Activated naive CD8-positive, alpha-beta T cell (primary cell): Measurements from ENCODE around the gene PHF8.

Experiments
- H3K27ac Mint-ChIP-seq: one replicate; pipeline ENCODE4 v1.8.0; 2021; ENCODE audit warnings: mixed read lengths
- H3K27me3 Mint-ChIP-seq: one replicate; pipeline ENCODE4 v1.8.0; 2021; ENCODE audit warnings: mixed read lengths
- H3K36me3 Mint-ChIP-seq: one replicate; pipeline ENCODE4 v1.8.0; 2021; ENCODE audit warnings: mixed read lengths
- H3K4me1 Mint-ChIP-seq: one replicate; pipeline ENCODE4 v1.8.0; 2021; ENCODE audit warnings: low read depth, mixed read lengths
- H3K4me3 Mint-ChIP-seq: one replicate; pipeline ENCODE4 v1.8.0; 2021; ENCODE audit warnings: mild to moderate bottlenecking, mixed read lengths
- H3K9me3 Mint-ChIP-seq: one replicate; pipeline ENCODE4 v1.8.0; 2021; ENCODE audit warnings: low read depth, mixed read lengths

Gene PHF8

DNA sequence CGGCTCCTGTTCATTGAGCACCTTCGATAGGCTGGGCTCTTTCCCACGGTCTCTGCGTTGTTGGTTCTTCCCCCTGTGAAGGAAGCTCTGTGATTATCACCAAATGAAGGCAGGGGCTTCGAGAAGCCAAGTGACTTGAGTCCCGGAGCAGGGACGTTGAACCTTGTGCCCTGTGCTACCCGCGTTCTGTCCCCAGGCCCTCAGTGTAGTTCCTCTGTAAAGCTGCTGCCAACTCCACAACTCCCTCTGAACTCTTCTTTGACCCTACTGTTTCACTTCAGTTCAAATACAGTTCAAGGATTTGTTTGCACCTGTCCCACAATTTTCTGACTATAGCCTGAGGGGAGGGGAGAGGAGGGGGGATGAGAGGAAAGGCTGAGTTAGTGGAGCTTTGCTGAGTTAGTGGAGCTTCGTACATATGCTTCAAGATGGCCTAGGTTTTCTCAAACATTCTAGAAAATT, 635 bp upstream of the PHF8 start:
- no peaks in the 10 kb centered on the region for H3K9me3 Mint-ChIP-seq
- no peaks in the 10 kb centered on the region for H3K27me3 Mint-ChIP-seq
- peak overlapping the region; percentile 96 for H3K4me3 Mint-ChIP-seq
- H3K36me3 Mint-ChIP-seq: no peaks in the 10 kb centered on the region
- H3K4me1 Mint-ChIP-seq: peaks cover 16% of the 10 kb centered on the region
- H3K27ac Mint-ChIP-seq: peak overlapping the region; percentile 94

DNA sequence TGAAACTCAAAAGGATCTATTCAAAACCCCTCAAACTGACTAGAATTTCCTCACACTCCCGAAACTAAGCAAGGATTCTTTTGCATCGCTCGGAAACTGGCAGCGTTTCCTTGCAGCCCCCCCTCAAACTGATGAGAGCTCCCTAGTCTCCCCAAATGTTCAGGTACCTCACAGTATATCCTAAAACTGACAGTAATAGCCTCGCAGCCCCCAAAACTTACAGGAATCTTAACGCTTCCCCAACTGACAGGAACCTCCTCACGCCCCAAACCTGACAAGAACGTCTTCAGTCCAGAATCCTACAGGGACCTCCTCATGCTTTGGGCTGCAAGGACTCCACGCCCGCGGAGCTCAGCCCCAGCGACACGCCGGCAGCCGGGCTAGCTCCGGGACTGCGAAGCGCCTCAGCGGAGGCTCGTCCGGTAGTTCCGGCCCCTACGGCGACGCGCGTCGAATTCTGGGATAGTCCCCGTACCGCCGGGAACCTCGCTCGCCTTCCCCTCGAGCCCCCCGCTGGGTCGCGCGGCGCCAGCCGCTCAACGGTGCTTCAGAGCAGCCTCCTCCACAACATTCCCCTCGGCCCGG, 640 bp downstream of the PHF8 start:
- Mint-ChIP-seq H3K36me3 (no peaks in the 10 kb centered on the region), H3K4me1 (peaks cover 16% of the 10 kb centered on the region), H3K27ac (peak overlapping the region; percentile 94), H3K27me3 (no peaks in the 10 kb centered on the region), H3K9me3 (no peaks in the 10 kb centered on the region), H3K4me3 (peak overlapping the region; percentile 96)

DNA sequence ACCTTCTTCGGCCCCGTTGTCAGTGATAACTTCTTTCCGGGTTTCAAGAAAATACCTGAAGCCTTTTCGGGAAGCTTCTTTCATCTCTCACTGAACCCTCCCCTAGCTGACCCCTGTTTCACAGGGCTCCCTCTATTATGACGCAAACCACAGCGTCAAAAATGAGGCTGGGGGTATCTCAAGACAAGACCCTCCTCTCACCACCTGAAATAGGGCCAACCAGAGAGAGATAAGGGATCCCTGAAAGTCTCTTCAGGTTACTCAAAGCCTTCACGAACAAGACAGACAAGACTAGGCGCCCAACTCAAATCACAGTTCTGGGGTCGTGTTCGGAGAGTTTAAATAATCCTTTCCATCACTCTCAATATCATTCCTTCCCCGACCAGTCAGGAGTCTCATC, 1.2 kb downstream of the PHF8 start:
- Mint-ChIP-seq H3K36me3 (no peaks in the 10 kb centered on the region), H3K4me1 (peaks cover 16% of the 10 kb centered on the region), H3K4me3 (peak overlapping the region; percentile 96), H3K27me3 (no peaks in the 10 kb centered on the region), H3K9me3 (no peaks in the 10 kb centered on the region), H3K27ac (peak overlapping the region; percentile 94)

DNA sequence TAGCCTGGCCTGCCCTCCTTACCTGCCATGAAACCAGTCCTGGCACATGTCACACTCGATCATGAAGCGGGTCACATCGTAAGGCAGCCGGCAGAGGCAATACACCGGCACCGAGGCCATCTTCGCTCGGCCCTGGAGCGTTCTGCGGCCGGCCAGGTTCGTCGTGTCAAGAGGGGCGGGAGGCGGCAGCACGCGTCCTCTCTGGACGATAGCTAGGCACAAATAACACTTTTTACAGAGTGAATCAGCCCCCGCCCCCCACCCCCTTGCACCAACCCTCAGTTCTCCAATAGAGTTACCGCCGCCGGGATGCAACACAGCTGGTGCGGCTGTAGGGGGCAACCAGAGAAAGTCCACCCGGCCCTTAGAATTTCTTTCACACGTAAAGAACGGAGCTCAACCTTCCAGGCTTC, 1.7 kb downstream of the PHF8 start:
- peaks cover 19% of the 10 kb centered on the region for H3K4me1 Mint-ChIP-seq
- peaks cover 1% of the 10 kb centered on the region for H3K36me3 Mint-ChIP-seq
- H3K9me3 Mint-ChIP-seq: no peaks in the 10 kb centered on the region
- no peaks in the 10 kb centered on the region for H3K27me3 Mint-ChIP-seq
- peak overlapping the region; percentile 96 for H3K4me3 Mint-ChIP-seq
- H3K27ac Mint-ChIP-seq: peak overlapping the region; percentile 94

DNA sequence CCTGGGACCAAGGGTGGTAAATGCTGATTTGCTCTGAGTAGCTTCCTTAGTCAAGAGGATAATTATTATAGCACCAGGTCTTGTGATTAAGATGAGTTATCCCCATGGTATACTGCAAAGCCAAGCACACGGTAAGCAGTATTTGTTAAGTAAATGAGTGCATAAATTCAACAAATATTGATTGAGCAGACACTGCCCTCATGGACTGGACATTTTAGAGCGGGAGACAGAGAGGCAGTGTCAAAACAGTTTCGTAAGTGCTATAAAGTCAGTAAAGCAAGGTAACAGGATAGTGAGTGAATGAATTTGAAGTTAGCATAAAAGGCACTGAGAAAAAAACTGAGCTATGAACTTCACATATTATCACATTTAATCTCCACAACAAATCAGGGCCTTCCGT, 13.9 kb downstream of the PHF8 start:
- Mint-ChIP-seq H3K4me3 (no peak overlapping the region), H3K27ac (no peak overlapping the region), H3K27me3 (no peaks in the 10 kb centered on the region), H3K9me3 (no peaks in the 10 kb centered on the region), H3K4me1 (peaks cover 23% of the 10 kb centered on the region), H3K36me3 (peaks cover 10% of the 10 kb centered on the region)

DNA sequence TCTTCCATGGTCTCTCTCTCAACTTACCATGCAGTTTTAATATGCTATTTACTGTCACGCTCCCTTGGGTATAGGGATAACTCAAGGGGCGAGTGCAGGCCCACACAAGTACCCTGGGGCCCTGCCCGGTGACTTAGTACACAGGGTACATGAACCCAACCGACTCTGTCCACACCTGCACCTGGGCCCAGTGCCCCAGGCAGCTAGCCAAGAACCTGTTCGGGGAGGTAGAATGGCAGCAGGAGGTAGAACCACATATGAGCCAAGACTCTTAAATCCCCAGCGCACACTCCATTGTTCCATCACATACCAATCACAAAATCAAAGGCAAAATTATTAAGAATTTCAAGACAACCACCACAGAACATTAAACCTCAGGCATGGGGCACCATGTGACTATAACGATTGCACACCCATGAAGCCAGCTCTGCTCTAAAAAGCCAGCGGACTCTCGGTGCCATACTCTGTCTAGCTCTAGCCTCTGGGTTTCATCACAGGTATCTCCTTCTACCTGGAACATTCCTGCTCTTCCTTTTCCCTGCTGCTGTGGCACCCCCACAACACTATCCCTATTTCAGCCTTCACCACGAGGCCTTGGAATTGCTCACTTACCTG, 14.6 kb downstream of the PHF8 start:
- no peak overlapping the region for H3K4me3 Mint-ChIP-seq
- H3K4me1 Mint-ChIP-seq: peaks cover 25% of the 10 kb centered on the region
- no peak overlapping the region for H3K27ac Mint-ChIP-seq
- H3K36me3 Mint-ChIP-seq: peaks cover 10% of the 10 kb centered on the region
- no peaks in the 10 kb centered on the region for H3K9me3 Mint-ChIP-seq
- H3K27me3 Mint-ChIP-seq: no peaks in the 10 kb centered on the region

DNA sequence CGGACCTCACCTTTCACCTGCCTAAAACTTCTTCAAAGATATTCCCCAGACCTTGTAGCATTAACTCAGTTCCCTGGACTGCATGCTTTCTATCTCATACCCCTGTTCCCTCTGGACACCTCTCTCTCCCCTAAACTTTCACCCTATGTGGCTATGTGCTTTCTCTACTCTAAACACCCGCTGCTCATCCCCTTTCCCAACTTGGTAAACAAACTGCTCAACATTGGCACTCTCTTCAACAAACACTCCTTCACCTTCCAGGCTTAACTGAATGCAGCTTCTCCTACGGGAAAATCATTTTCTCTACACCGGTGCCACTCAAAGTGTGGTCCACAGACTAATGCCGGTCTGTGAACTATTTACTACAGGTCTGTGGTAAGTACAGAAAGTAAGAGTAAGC, 19.9 kb downstream of the PHF8 start:
- H3K27ac Mint-ChIP-seq: peak overlapping the region; percentile 54
- no peaks in the 10 kb centered on the region for H3K9me3 Mint-ChIP-seq
- peaks cover 19% of the 10 kb centered on the region for H3K4me1 Mint-ChIP-seq
- H3K27me3 Mint-ChIP-seq: no peaks in the 10 kb centered on the region
- no peak overlapping the region for H3K4me3 Mint-ChIP-seq
- peaks cover 16% of the 10 kb centered on the region for H3K36me3 Mint-ChIP-seq

DNA sequence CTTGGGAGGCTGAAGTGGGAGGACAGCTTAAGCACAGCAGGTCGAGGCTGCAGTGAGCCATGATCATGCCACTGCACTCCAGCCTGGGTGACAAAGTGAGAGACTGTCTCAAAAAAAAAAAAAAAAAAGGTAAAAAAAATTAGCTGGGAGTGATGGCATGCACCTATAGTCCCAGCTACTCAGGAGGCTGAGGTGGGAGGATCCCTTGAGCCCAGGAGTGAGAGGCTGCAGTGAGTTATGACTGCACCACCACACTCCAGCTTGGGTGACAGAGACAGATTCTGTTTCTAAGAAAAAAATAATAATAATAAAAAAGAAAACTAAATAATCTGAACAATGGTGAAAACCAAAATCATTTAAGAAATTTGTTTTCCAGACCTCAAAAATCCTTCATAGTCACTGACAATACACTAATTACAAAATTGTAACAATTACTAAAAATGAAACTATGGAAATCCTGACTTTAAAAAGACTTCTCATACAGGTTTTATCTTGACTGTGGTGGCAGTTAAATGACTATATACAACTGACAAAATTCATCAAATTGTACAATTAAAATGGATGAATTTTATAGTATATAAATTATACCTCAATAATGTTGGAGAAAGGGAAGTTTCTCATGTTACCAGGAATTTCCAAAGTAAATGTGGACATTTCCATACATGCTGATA, 31.3 kb downstream of the PHF8 start:
- Mint-ChIP-seq H3K36me3 (no peaks in the 10 kb centered on the region), H3K9me3 (no peaks in the 10 kb centered on the region), H3K4me3 (no peak overlapping the region), H3K27ac (no peak overlapping the region), H3K4me1 (no peaks in the 10 kb centered on the region), H3K27me3 (no peaks in the 10 kb centered on the region)

DNA sequence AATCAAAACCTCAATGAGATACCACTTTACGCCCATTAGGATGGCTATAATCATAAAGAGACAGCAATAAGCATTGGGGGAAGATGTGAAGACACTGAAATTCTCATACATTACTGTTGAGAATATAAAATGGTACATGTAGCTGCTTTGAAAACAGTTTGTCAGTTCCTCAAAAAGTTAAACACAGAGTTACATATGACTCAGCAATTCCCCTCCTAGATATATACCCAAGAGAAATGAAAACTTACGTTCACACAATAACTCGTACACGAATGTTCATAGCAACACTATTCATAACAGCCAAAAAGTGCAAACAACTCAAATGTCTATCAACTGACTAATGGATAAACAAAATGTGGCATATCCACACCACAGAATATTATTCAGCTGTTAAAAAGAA, 36.6 kb downstream of the PHF8 start:
- Mint-ChIP-seq H3K27me3 (no peaks in the 10 kb centered on the region), H3K4me3 (no peak overlapping the region), H3K36me3 (no peaks in the 10 kb centered on the region), H3K9me3 (no peaks in the 10 kb centered on the region), H3K4me1 (peaks cover 1% of the 10 kb centered on the region), H3K27ac (no peak overlapping the region)

DNA sequence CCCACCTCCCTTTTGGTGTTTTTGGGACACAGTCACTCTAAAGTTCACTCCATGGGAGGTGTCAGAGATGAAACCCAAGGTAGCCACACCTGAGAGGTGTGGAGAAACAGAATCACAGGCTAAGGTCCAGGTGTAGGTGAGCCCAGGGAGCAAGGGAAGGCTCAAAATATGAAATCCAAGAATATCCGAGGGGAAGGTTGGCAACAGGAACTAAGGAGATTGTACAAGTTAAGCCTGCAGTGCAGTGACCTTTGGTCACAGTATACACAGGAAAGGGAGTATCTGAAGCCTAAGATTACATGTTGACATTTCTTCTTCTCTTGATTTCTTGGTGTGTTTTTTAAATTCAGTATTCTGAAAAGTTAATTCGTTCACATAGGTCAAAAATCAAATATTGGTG, 46.5 kb downstream of the PHF8 start:
- H3K36me3 Mint-ChIP-seq: peaks cover under 1% of the 10 kb centered on the region
- no peaks in the 10 kb centered on the region for H3K9me3 Mint-ChIP-seq
- H3K27ac Mint-ChIP-seq: no peak overlapping the region
- H3K27me3 Mint-ChIP-seq: no peaks in the 10 kb centered on the region
- H3K4me1 Mint-ChIP-seq: no peaks in the 10 kb centered on the region
- H3K4me3 Mint-ChIP-seq: no peak overlapping the region

DNA sequence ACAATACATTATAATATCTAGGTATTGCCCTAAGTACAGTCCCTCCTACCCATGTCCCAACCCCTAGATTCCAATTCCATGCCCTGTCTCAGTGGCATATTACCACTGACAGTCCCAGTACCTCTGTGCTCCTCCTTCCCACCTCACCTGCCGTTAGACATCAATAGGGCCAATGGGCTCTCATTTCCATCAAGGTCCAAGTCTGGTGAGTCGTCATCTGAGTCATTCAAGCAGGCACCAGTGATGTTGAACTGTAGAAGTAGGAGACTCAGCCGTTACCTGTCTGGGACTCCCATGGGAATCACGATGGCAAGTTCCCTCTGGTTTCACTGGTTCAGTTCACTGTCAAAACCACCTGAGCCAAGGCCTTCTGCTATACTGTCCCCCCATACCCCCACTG, 51.7 kb downstream of the PHF8 start:
- Mint-ChIP-seq H3K4me3 (no peak overlapping the region), H3K27ac (no peak overlapping the region), H3K27me3 (no peaks in the 10 kb centered on the region), H3K36me3 (peaks cover 6% of the 10 kb centered on the region), H3K9me3 (no peaks in the 10 kb centered on the region), H3K4me1 (no peaks in the 10 kb centered on the region)

DNA sequence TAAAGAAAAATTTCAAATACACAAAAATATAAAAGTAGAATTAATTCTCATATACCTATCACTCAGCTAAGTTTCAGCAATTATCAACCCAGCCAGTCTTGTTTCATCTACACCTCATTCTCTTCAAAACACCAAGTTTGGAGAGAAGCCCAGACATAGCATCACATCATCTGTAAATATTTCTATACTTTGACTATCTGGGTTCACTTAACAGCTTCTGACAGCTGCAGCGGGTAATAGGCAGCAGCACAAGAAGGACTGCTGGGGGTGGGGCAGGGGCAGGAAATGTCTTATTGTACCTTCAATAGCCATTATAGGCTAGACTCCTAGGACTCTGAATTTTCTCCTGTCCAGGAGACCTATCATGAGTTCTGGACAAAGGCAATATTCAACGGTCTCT, 54.1 kb downstream of the PHF8 start:
- peaks cover 6% of the 10 kb centered on the region for H3K36me3 Mint-ChIP-seq
- H3K4me3 Mint-ChIP-seq: no peak overlapping the region
- no peaks in the 10 kb centered on the region for H3K27me3 Mint-ChIP-seq
- H3K27ac Mint-ChIP-seq: no peak overlapping the region
- no peaks in the 10 kb centered on the region for H3K9me3 Mint-ChIP-seq
- no peaks in the 10 kb centered on the region for H3K4me1 Mint-ChIP-seq

DNA sequence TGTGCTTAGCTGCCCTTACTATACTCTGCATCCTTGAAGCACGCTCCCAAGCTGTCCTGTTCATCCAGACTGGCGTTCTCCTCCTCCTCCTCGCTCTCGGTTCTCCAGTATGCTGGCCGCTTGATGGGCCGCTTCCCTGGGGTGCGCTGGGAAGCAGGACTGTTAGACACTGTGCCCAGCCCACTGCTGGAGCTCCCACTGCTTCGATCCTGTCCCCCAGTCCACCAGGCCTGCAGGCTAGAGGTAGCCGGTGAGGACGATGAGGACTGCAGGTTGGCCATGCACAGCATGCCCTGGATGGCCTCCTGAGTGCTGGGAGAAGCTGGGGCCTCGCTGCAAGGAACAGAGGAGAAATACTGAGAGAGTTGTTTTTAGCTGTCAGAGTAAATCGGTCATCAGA, 59.4 kb downstream of the PHF8 start:
- no peaks in the 10 kb centered on the region for H3K4me1 Mint-ChIP-seq
- no peaks in the 10 kb centered on the region for H3K27me3 Mint-ChIP-seq
- no peaks in the 10 kb centered on the region for H3K9me3 Mint-ChIP-seq
- H3K4me3 Mint-ChIP-seq: no peak overlapping the region
- peaks cover 5% of the 10 kb centered on the region for H3K36me3 Mint-ChIP-seq
- H3K27ac Mint-ChIP-seq: no peak overlapping the region

DNA sequence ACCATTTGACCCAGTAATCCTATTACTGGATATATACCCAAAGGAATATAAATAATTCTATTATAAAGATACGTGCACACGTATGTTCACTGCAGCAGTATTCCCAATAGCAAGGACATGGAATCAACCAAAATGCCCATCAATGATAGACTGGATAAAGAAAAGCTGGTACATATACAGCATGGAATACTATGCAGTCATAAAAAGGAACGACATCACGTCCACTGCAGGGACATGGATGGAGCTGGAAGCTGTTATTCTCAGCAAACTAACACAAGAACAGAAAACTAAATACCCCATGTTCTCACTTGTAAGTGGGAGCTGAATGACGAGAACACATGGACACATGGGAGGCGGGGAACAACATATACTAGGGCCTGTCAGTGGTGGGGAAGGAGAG, 69.7 kb downstream of the PHF8 start:
- Mint-ChIP-seq H3K4me1 (peaks cover 6% of the 10 kb centered on the region), H3K4me3 (no peak overlapping the region), H3K27me3 (no peaks in the 10 kb centered on the region), H3K9me3 (no peaks in the 10 kb centered on the region), H3K27ac (no peak overlapping the region), H3K36me3 (peaks cover 37% of the 10 kb centered on the region)

DNA sequence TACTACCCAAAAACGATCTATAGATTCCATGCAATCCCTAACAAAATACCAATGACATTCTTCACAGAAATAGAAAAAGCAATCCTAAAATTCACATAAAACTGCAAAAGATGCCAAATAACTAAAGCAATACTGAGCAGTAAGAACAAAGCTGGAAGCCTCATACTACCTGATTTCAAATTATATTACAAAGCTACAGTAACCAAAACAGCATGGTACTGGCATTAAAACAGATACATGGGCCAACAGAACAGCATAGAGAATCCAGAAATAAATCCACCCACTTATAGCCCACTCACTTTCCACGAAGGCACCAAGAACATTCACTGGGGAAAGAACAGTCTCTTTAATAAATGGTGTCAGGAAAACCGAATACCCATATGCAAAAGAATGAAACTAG, 74.7 kb downstream of the PHF8 start:
- H3K27ac Mint-ChIP-seq: no peak overlapping the region
- H3K4me1 Mint-ChIP-seq: peaks cover 6% of the 10 kb centered on the region

More for the DNA sequence above, 74.7 kb downstream of the PHF8 start:
- Mint-ChIP-seq H3K27me3 (no peaks in the 10 kb centered on the region), H3K4me3 (no peak overlapping the region), H3K36me3 (peaks cover 32% of the 10 kb centered on the region), H3K9me3 (no peaks in the 10 kb centered on the region)
